Caco-2 (cell line): ENCODE results near the gene AUTS2. TPM values are rescaled to one million over a fixed set of nuclear protein-coding genes. Genes with fewer than 3 reads are reported as not detected.

Source experiments
- BruUV-seq: library from RNA; stranded (reverse); fragments of 400-500 nt; replicated peaks from 2 replicates; lab custom pipeline; 2021; lab: Mats Ljungman, UMichigan
- CTCF ChIA-PET: fragments of 300-600 bp; sonication (Branson Sonifier 250); formaldehyde crosslinking; loops from one replicate; lab custom pipeline; 2022; ENCODE audit warnings: antibody characterized with exemption; lab: Charles Lee
- POLR2A ChIA-PET: fragments of 300-600 bp; sonication (Branson Sonifier 250); formaldehyde crosslinking; loops from one replicate; lab custom pipeline; 2022; ENCODE audit warnings: antibody characterized with exemption; lab: Charles Lee
- DNase-seq, 2 experiments: peaks; one replicate each; pipeline versions ENCODE4 v3.0.0 to v3.0.0-alpha.2; 2020 to 2022
- H3K27me3 ChIP-seq: replicated peaks from 2 replicates; pipeline ENCODE4 v1.6.0; 2011; ENCODE audit warnings: low read length; ENCODE audit not compliant: control insufficient read depth, insufficient read depth
- H3K36me3 ChIP-seq: 2 replicates; pipeline ENCODE4 v1.5.1; 2011; ENCODE audit warnings: low read length; ENCODE audit not compliant: control insufficient read depth, insufficient read depth
- H3K4me1 ChIP-seq: fragments of 250-450 bp; sonication (Bioruptor Pico); 2 replicates; pipeline ENCODE4 v1.5.1; 2020; ENCODE audit warnings: mild to moderate bottlenecking
- H3K4me3 ChIP-seq: 2 replicates; pipeline ENCODE4 v1.5.1; 2011; ENCODE audit warnings: low read depth, mild to moderate bottlenecking, control low read depth, low read length
- H3K9me3 ChIP-seq: fragments of 250-450 bp; sonication (Bioruptor Pico); 2 replicates; pipeline ENCODE4 v1.5.1; 2020; ENCODE audit warnings: mild to moderate bottlenecking, moderate library complexity
- H3K27ac Mint-ChIP-seq: one replicate; pipeline ENCODE4 v1.8.0; 2022; ENCODE audit warnings: mixed read lengths; ENCODE audit not compliant: unreplicated experiment
- H3K27me3 Mint-ChIP-seq: one replicate; pipeline ENCODE4 v1.8.0; 2022; ENCODE audit warnings: mixed read lengths; ENCODE audit not compliant: insufficient read depth, unreplicated experiment
- H3K36me3 Mint-ChIP-seq: one replicate; pipeline ENCODE4 v1.8.0; 2022; ENCODE audit warnings: mild to moderate bottlenecking, mixed read lengths; ENCODE audit not compliant: insufficient read depth, unreplicated experiment
- H3K4me1 Mint-ChIP-seq: one replicate; pipeline ENCODE4 v1.8.0; 2022; ENCODE audit warnings: low read depth, mixed read lengths; ENCODE audit not compliant: unreplicated experiment
- H3K4me3 Mint-ChIP-seq: one replicate; pipeline ENCODE4 v1.8.0; 2022; ENCODE audit warnings: mild to moderate bottlenecking, moderate library complexity, mixed read lengths; ENCODE audit not compliant: unreplicated experiment
- H3K9me3 Mint-ChIP-seq: one replicate; pipeline ENCODE4 v1.8.0; 2022; ENCODE audit warnings: mixed read lengths; ENCODE audit not compliant: unreplicated experiment
- intact Hi-C: fragments of 100-400 bp; cut with micrococcal nuclease; formaldehyde crosslinking; loops from one replicate; pipeline ENCODE4 v1.10.0; 2022; ENCODE audit not compliant: unreplicated experiment
- total RNA-seq: library from RNA; stranded (reverse); gene quantifications from 2 replicates; pipeline ENCODE4 v1.2.3, GENCODE V29; 2022
- TF ChIP-seq, protein P1 (sequence below), 2 experiments: fragments of 200-600 bp in 1 of 2; IDR thresholded peaks; 1 replicate in 1 of 2; 2 replicates in 1 of 2; pipeline versions ENCODE4 v1.5.1 to v1.8.0; 2011 to 2022; ENCODE audit warnings: antibody characterized with exemption in 1 of 2, control low read depth in 1 of 2, inconsistent platforms in 1 of 2, low read depth in 1 of 2, low read length in 1 of 2, mild to moderate bottlenecking in 1 of 2, moderate library complexity in 1 of 2; ENCODE audit not compliant: insufficient read depth in 1 of 2, severe bottlenecking in 1 of 2, unreplicated experiment in 1 of 2

AUTS2 gene
- total RNA-seq, 1 experiment from 2014 or later = 37.1 TPM

DNA sequence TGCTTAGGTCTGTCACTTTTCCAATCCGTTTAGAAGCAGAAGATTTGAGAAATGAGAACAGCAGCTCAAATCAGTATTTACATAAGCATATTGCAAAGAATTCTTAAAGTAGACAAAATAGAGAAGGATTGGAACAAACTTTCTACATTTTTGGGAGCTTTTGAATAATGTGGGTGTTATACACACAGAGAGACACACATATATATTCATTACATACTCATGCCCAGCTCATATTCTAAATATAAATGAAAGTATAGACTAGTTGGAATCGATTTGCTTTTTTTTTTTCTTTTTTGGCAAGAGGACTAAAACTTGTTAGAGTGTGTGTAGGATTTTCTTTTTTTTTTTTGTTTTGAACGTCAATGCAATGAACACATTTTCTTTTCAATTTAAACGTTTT is 538.9 kb downstream of the AUTS2 start:
- TF ChIP-seq, protein P1, sequence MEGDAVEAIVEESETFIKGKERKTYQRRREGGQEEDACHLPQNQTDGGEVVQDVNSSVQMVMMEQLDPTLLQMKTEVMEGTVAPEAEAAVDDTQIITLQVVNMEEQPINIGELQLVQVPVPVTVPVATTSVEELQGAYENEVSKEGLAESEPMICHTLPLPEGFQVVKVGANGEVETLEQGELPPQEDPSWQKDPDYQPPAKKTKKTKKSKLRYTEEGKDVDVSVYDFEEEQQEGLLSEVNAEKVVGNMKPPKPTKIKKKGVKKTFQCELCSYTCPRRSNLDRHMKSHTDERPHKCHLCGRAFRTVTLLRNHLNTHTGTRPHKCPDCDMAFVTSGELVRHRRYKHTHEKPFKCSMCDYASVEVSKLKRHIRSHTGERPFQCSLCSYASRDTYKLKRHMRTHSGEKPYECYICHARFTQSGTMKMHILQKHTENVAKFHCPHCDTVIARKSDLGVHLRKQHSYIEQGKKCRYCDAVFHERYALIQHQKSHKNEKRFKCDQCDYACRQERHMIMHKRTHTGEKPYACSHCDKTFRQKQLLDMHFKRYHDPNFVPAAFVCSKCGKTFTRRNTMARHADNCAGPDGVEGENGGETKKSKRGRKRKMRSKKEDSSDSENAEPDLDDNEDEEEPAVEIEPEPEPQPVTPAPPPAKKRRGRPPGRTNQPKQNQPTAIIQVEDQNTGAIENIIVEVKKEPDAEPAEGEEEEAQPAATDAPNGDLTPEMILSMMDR (IDR thresholded peaks at IDR 0.05; ENCODE audit: insufficient read depth in 1 of 2, low read depth in 1 of 2, low read length in 1 of 2, severe bottlenecking in 1 of 2, unreplicated experiment in 1 of 2) = no peak
- peaks cover 7% of the 10 kb centered on the region for H3K27me3 Mint-ChIP-seq
- no peak overlapping the region for H3K4me3 ChIP-seq
- H3K4me3 Mint-ChIP-seq = no peak overlapping the region
- DNase-seq = no peak
- no peaks in the 10 kb centered on the region for H3K36me3 ChIP-seq
- ChIA-PET CTCF (no interaction called here), POLR2A (no interaction called here)
- no peaks in the 10 kb centered on the region for H3K4me1 ChIP-seq
- intact Hi-C loops = no loop called here
- BruUV-seq = no TSS peak
- H3K36me3 Mint-ChIP-seq = no peaks in the 10 kb centered on the region
- no peaks in the 10 kb centered on the region for H3K27me3 ChIP-seq
- H3K27ac Mint-ChIP-seq = no peak overlapping the region
- H3K9me3 Mint-ChIP-seq = no peaks in the 10 kb centered on the region
- H3K9me3 ChIP-seq = no peaks in the 10 kb centered on the region
- no peaks in the 10 kb centered on the region for H3K4me1 Mint-ChIP-seq

DNA sequence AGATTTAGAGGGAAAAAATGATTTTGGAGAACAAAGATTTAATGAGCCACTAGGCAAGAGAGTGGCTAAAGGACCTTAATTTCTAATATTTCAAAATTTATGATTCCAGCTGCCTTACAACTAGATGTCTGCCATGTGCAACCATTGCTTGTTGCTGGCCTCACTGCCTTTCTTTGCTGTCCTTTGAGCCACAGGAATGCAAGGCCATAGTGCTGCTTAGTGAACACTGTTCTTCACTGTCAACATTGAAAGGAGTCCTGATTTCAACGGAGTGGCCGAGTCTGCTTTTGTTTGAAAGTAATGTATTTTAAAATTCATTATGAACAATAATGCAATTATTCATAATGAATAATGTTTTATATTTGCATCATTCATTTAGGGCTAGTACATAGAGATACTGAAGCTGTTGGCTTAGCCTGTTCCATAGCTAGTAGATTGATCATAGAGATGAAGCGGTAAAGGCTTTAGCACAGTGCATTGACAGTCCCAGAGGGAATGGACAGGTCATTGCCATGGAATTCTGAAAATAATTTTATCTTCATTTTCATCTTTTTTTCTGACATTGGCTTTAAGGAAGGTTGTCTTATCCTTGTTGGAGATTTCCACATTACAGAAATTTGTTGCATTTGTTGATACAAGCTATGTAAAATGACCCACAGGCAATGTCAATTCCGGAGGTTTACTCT is 544.1 kb downstream of the AUTS2 start:
- no peaks in the 10 kb centered on the region for H3K36me3 ChIP-seq
- TF ChIP-seq, protein P1 (IDR thresholded peaks at IDR 0.05; ENCODE audit: insufficient read depth in 1 of 2, low read depth in 1 of 2, low read length in 1 of 2, severe bottlenecking in 1 of 2, unreplicated experiment in 1 of 2) = no peak
- no peak for DNase-seq
- intact Hi-C loops = no loop called here
- no TSS peak for BruUV-seq
- no peaks in the 10 kb centered on the region for H3K27me3 ChIP-seq
- no peak overlapping the region for H3K4me3 Mint-ChIP-seq
- no peaks in the 10 kb centered on the region for H3K9me3 Mint-ChIP-seq
- H3K4me1 ChIP-seq = no peaks in the 10 kb centered on the region
- no peaks in the 10 kb centered on the region for H3K4me1 Mint-ChIP-seq
- H3K9me3 ChIP-seq = no peaks in the 10 kb centered on the region
- H3K4me3 ChIP-seq = no peak overlapping the region
- CTCF ChIA-PET = no interaction called here
- H3K36me3 Mint-ChIP-seq = no peaks in the 10 kb centered on the region
- peaks cover 8% of the 10 kb centered on the region for H3K27me3 Mint-ChIP-seq
- POLR2A ChIA-PET = no interaction called here
- no peak overlapping the region for H3K27ac Mint-ChIP-seq

DNA sequence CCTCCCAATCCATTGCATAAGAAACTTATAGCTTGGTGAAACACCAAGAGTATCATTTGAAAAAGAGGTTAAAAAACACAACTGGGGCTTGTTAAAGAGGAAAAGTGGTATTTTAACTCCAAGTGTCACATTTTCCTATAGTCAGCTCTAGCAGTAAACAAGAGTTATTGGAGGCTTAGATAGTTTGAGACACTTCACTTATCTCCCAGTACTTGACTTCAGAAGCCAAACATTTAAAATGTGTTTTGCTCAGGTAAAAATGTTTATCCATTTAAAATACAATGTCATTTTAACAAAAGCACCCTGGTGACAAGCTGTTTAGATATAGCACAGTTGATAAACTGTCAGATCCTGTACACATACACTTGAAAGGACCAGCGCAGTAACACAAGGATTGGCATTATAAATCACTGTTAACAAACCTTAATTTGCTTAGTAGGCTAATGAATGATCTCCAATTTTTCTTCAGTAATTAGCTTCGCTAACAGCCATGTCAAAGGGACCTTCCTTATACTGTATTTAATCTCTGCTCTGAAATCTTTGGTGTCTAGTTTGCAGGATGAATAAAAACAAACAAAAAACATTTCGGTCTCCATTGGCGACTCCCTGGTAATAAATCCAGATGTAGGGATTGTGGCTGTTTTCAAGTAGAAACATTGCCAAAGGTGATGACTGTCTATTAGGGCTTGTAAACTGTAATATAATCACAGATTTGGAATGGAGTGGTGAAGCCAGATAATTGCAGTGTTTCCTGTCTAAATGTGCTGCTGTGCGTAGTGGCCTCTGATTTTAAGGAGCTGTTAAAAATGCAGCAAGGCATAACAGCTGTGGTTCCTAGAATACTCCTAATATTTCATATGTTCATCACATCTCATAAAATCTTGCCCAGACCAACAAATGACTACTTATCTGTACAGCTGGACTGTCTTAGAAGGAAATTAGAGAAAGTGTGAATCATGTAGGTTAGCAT is 545.1 kb downstream of the AUTS2 start:
- no peaks in the 10 kb centered on the region for H3K4me1 ChIP-seq
- no peaks in the 10 kb centered on the region for H3K27me3 ChIP-seq
- no peaks in the 10 kb centered on the region for H3K36me3 ChIP-seq
- H3K4me1 Mint-ChIP-seq = no peaks in the 10 kb centered on the region
- H3K9me3 Mint-ChIP-seq = no peaks in the 10 kb centered on the region
- TF ChIP-seq, protein P1 (IDR thresholded peaks at IDR 0.05; ENCODE audit: insufficient read depth in 1 of 2, low read depth in 1 of 2, low read length in 1 of 2, severe bottlenecking in 1 of 2, unreplicated experiment in 1 of 2) = no peak
- H3K4me3 Mint-ChIP-seq = no peak overlapping the region
- no peaks in the 10 kb centered on the region for H3K36me3 Mint-ChIP-seq
- no peak for DNase-seq
- H3K9me3 ChIP-seq = no peaks in the 10 kb centered on the region
- H3K27ac Mint-ChIP-seq = no peak overlapping the region
- H3K27me3 Mint-ChIP-seq = peaks cover 8% of the 10 kb centered on the region
- no TSS peak for BruUV-seq
- H3K4me3 ChIP-seq = no peak overlapping the region
- POLR2A ChIA-PET = no interaction called here
- intact Hi-C loops = no loop called here
- CTCF ChIA-PET = no interaction called here
